Effector memory CD8-positive, alpha-beta T cell (primary cell): ENCODE results near the gene GRM4.

Experiments used
- ATAC-seq: fragments of 150-1000 bp; cut with Tn5 transposase; replicated peaks from 2 replicates; pipeline ENCODE4 v1.10.0; 2021; ENCODE audit warnings: mild to moderate bottlenecking, moderate library complexity
- DNase-seq, 3 experiments: peaks; one replicate each; pipeline ENCODE4 v3.0.0; 2021
- H3K27ac Mint-ChIP-seq, 2 donors: one replicate each; pipeline ENCODE4 v1.8.0; 2022; ENCODE audit warnings: mild to moderate bottlenecking in 2 of 2, mixed read lengths in 2 of 2, moderate library complexity in 2 of 2
- H3K27me3 Mint-ChIP-seq, 2 donors: one replicate each; pipeline ENCODE4 v1.8.0; 2022; ENCODE audit warnings: mixed read lengths in 2 of 2
- H3K36me3 Mint-ChIP-seq: one replicate; pipeline ENCODE4 v1.8.0; 2022; ENCODE audit warnings: mild to moderate bottlenecking, moderate library complexity, mixed read lengths; ENCODE audit not compliant: insufficient read depth
- H3K4me1 Mint-ChIP-seq, 2 donors: one replicate each; pipeline ENCODE4 v1.8.0; 2022; ENCODE audit warnings: low read depth in 2 of 2, mixed read lengths in 2 of 2
- H3K4me3 Mint-ChIP-seq, 2 donors: one replicate each; pipeline ENCODE4 v1.8.0; 2022; ENCODE audit warnings: mild to moderate bottlenecking in 2 of 2, mixed read lengths in 2 of 2, moderate library complexity in 2 of 2
- H3K9me3 Mint-ChIP-seq, 2 donors: one replicate each; pipeline ENCODE4 v1.8.0; 2022; ENCODE audit warnings: mixed read lengths in 2 of 2

The GRM4 gene

DNA sequence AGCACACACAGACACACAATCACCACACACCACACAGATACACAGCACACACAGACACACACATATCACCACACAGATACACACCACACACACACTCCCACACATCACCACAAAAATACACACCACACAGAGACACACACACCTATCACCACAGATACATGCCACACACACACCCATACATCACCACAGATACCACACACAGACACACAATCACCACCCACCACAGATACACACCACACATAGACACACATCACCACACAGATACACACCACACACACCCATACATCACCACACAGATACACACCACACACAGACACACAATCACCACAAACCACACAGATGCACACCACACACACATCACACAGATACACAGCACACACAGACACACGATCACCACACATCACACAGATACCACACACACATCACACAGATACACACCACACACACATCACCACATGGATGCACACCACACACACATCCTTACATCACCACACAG, 74.0 kb downstream of the GRM4 start:
- no peak overlapping the region for H3K27ac Mint-ChIP-seq
- no peaks in the 10 kb centered on the region for H3K27me3 Mint-ChIP-seq
- ATAC-seq (no peak), DNase-seq (no peak)
- H3K4me3 Mint-ChIP-seq, result no peak overlapping the region
- H3K4me1 Mint-ChIP-seq, result no peaks in the 10 kb centered on the region
- H3K36me3 Mint-ChIP-seq, result no peaks in the 10 kb centered on the region
- no peaks in the 10 kb centered on the region for H3K9me3 Mint-ChIP-seq

DNA sequence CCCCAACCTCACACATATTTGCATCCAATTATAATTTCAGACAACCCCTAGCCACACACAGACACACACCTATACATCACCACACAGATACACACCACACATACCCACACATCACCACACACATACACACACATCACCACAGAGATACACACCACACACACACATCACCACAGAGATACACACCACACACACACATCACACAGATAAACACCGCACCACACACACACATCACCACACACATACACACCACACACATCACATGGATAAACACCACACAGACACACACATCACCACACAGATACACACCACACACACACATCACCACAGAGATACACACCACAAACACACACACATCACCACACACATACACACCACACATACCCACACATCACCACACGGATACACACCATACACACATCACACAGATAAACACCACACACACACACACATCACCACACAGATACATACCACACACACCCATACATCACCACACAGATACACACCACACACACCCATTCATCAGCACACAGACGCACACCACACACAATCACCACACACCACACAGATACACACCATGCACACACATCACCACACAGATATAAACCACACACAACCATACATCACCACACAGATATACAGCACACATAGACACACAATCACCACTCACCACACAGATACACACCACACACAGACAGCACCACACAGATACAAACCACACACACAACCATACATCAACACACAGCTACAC, 74.6 kb downstream of the GRM4 start:
- H3K27ac Mint-ChIP-seq, result no peak overlapping the region
- H3K36me3 Mint-ChIP-seq, result no peaks in the 10 kb centered on the region
- H3K4me1 Mint-ChIP-seq, result no peaks in the 10 kb centered on the region
- DNase-seq (no peak), ATAC-seq (no peak)
- peaks cover 0 to 6% of the 10 kb centered on the region in 2 donors for H3K27me3 Mint-ChIP-seq
- H3K9me3 Mint-ChIP-seq, result no peaks in the 10 kb centered on the region
- no peak overlapping the region for H3K4me3 Mint-ChIP-seq

- Mint-ChIP-seq H3K9me3 (no peaks in the 10 kb centered on the region), H3K36me3 (no peaks in the 10 kb centered on the region), H3K27me3 (peaks cover 5 to 14% of the 10 kb centered on the region in 2 donors), H3K4me1 (no peaks in the 10 kb centered on the region), H3K4me3 (no peak overlapping the region), H3K27ac (no peak overlapping the region)
- no peak for ATAC-seq
- DNase-seq, result no peak
Observed at GRCh38 chr6:34070315-34071135, 75.4 kb downstream of the GRM4 start.

GRCh38 chr6:34068462-34069044, 77.3 kb downstream of the GRM4 start:
- no peak for DNase-seq
- Mint-ChIP-seq H3K4me3 (no peak overlapping the region), H3K36me3 (no peaks in the 10 kb centered on the region), H3K9me3 (no peaks in the 10 kb centered on the region), H3K4me1 (no peaks in the 10 kb centered on the region), H3K27me3 (peaks cover 10 to 33% of the 10 kb centered on the region in 2 donors), H3K27ac (no peak overlapping the region)
- no peak for ATAC-seq

GRCh38 chr6:34067814-34068213, 78.1 kb downstream of the GRM4 start:
- no peaks in the 10 kb centered on the region for H3K4me1 Mint-ChIP-seq
- H3K9me3 Mint-ChIP-seq, result no peaks in the 10 kb centered on the region
- no peak overlapping the region for H3K4me3 Mint-ChIP-seq
- no peak overlapping the region for H3K27ac Mint-ChIP-seq
- peak in 1 of 3 experiments; percentile 5 for DNase-seq
- peaks cover 15 to 41% of the 10 kb centered on the region in 2 donors for H3K27me3 Mint-ChIP-seq
- H3K36me3 Mint-ChIP-seq, result no peaks in the 10 kb centered on the region
- no peak for ATAC-seq

GRCh38 chr6:34066772-34067770, 78.8 kb downstream of the GRM4 start:
- Mint-ChIP-seq H3K4me1 (no peaks in the 10 kb centered on the region), H3K27ac (no peak overlapping the region), H3K4me3 (no peak overlapping the region), H3K9me3 (no peaks in the 10 kb centered on the region), H3K36me3 (no peaks in the 10 kb centered on the region), H3K27me3 (peaks cover 21 to 48% of the 10 kb centered on the region in 2 donors)
- no peak for ATAC-seq
- no peak for DNase-seq

DNA sequence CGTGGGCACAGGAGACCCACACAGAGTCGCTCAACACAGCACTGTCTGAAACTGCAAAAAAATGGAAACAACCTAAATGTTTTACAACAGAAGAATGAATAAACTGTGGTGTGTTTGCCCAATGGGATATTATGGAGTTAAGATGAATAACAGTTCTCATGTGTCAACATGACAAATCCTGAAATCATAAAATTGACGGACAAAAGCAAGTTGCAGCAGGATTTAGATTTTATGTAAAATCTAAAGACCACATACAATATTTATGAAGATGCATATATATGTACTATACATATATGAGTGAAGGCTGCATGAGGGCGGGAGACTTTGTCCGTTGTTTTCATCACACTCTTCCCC, 79.7 kb downstream of the GRM4 start:
- no peaks in the 10 kb centered on the region for H3K4me1 Mint-ChIP-seq
- H3K27ac Mint-ChIP-seq, result no peak overlapping the region
- H3K9me3 Mint-ChIP-seq, result no peaks in the 10 kb centered on the region
- no peak overlapping the region for H3K4me3 Mint-ChIP-seq
- no peak for ATAC-seq
- DNase-seq, result no peak
- H3K36me3 Mint-ChIP-seq, result no peaks in the 10 kb centered on the region
- peaks cover 21 to 52% of the 10 kb centered on the region in 2 donors for H3K27me3 Mint-ChIP-seq

DNA sequence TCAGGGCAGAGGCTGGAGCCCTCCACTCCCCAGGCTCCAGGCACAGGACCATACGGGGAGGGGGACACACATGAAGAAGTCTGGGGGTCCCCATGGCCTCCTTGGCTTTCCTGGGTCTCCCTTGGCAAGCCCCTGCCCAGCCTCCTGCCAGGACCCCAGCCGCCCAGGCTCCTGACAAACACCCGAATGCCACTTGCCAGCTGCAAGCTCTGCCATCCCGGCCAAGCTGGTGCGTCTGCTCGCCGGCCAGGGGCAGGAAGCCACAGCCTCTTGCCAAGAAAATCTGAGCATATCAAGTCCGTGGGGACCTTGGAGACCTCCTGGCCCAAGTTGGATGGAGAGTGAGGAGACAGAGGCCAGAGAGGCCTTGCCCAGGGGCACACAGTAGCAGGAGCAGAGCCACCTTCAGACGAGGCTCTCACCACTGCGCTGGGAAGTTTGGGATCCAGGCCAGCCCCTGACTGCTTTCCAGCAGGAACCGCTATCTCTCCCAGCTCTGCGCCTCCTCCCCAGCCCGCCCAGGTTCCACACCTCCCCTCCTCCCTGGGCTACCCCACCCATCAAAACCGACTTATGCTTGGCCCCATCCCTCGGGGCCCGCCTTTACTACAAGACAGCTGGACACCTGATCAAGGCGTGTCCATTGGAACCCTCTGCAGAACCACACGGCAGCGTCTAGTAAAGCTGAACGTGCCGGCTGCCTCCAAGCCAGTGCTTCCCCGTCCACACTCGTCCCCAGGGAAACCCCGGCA, 80.2 kb downstream of the GRM4 start:
- no peaks in the 10 kb centered on the region for H3K4me1 Mint-ChIP-seq
- no peak for DNase-seq
- H3K27ac Mint-ChIP-seq, result no peak overlapping the region
- no peak overlapping the region for H3K4me3 Mint-ChIP-seq
- ATAC-seq, result no peak
- no peaks in the 10 kb centered on the region for H3K36me3 Mint-ChIP-seq
- H3K27me3 Mint-ChIP-seq, result peaks cover 21 to 57% of the 10 kb centered on the region in 2 donors
- H3K9me3 Mint-ChIP-seq, result no peaks in the 10 kb centered on the region

DNA sequence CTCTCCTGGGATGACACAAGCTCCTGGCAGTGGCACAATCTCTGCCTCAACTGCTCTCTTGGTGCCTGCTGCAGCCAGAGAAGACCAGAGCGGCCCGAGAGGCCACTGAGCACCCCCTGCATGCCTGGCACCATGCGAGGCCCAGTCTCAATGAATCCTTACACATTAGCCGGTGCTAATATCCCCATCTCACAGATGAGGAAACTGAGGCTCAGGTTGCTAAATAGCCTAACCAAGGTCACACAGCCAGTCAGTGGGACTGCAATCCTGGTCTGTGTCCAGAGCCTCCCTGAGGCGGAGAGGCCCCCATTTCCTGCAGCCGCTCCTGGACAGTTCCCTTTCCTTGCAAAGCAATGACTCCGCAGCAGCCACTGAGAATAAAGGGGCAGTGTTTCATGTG, 81.2 kb downstream of the GRM4 start:
- Mint-ChIP-seq H3K4me1 (no peaks in the 10 kb centered on the region), H3K4me3 (no peak overlapping the region), H3K27ac (no peak overlapping the region), H3K27me3 (peaks cover 21 to 67% of the 10 kb centered on the region in 2 donors), H3K9me3 (no peaks in the 10 kb centered on the region), H3K36me3 (no peaks in the 10 kb centered on the region)
- no peak for ATAC-seq
- DNase-seq, result no peak

- no peak overlapping the region for H3K27ac Mint-ChIP-seq
- DNase-seq (no peak), ATAC-seq (no peak)
- H3K9me3 Mint-ChIP-seq, result no peaks in the 10 kb centered on the region
- H3K27me3 Mint-ChIP-seq, result peaks cover 28 to 77% of the 10 kb centered on the region in 2 donors
- no peaks in the 10 kb centered on the region for H3K36me3 Mint-ChIP-seq
- H3K4me1 Mint-ChIP-seq, result no peaks in the 10 kb centered on the region
- H3K4me3 Mint-ChIP-seq, result no peak overlapping the region
Observed at GRCh38 chr6:34063651-34064050, 82.2 kb downstream of the GRM4 start.

GRCh38 chr6:34062815-34063214, 83.1 kb downstream of the GRM4 start:
- DNase-seq (no peak), ATAC-seq (no peak)
- Mint-ChIP-seq H3K4me1 (no peaks in the 10 kb centered on the region), H3K4me3 (no peak overlapping the region), H3K27ac (no peak overlapping the region), H3K36me3 (no peaks in the 10 kb centered on the region), H3K27me3 (peaks cover 28 to 85% of the 10 kb centered on the region in 2 donors), H3K9me3 (no peaks in the 10 kb centered on the region)

- Mint-ChIP-seq H3K27me3 (peaks cover 28 to 92% of the 10 kb centered on the region in 2 donors), H3K27ac (no peak overlapping the region), H3K9me3 (no peaks in the 10 kb centered on the region), H3K36me3 (no peaks in the 10 kb centered on the region), H3K4me1 (no peaks in the 10 kb centered on the region), H3K4me3 (no peak overlapping the region)
- DNase-seq (no peak), ATAC-seq (no peak)
Observed at GRCh38 chr6:34062156-34062555, 83.7 kb downstream of the GRM4 start.
